Bronchial smooth muscle cell (primary cell): ENCODE results near the gene PNLIPRP3. TPM values are rescaled to one million over a fixed set of nuclear protein-coding genes. Genes with fewer than 3 reads are reported as not detected.

Experiments
- total RNA-seq: library from RNA; depleted of rRNA; stranded (reverse); fragments of >200 nt; gene quantifications from 2 replicates; pipeline ENCODE4 v1.2.1, GENCODE V29; 2014

PNLIPRP3 gene
- under 0.01 TPM in 1 of 2 replicates, not detected in the other for total RNA-seq

GRCh38 chr10:116427671-116428070 is at the start of gene PNLIPRP3:
PNLIPRP3 (plus strand) TSS chr10:116427847; CDS start chr10:116428013, 166 bp downstream.

Other genes with a start within 250 kb of the PNLIPRP3 start
- gene GFRA1, start 154.6 kb upstream of the PNLIPRP3 start, total RNA-seq = under 0.01 TPM in 2 replicates
- not detected in 2 replicates for gene CCDC172, start 103.4 kb upstream of the PNLIPRP3 start, total RNA-seq
- not detected in 2 replicates for gene PNLIP, start 118.1 kb downstream of the PNLIPRP3 start, total RNA-seq
- gene PNLIPRP1, start 163.1 kb downstream of the PNLIPRP3 start, total RNA-seq = not detected in 2 replicates
- not detected in 2 replicates for gene PNLIPRP2, start 193.1 kb downstream of the PNLIPRP3 start, total RNA-seq